GM08714 (cell line): Measurements from ENCODE around the gene DLGAP4.

Experiments
- H3K4me3 ChIP-seq: fragments of 200-500 bp; sonication (Bioruptor generic); 2 replicates; pipeline ENCODE4 v1.5.1; 2014; ENCODE audit warnings: mild to moderate bottlenecking, low read length, inconsistent platforms
- ZNF274 ChIP-seq: IDR thresholded peaks from 2 replicates; pipeline ENCODE4 v1.6.1; 2012; ENCODE audit warnings: mild to moderate bottlenecking, low read depth, low read length

DLGAP4 gene

DNA sequence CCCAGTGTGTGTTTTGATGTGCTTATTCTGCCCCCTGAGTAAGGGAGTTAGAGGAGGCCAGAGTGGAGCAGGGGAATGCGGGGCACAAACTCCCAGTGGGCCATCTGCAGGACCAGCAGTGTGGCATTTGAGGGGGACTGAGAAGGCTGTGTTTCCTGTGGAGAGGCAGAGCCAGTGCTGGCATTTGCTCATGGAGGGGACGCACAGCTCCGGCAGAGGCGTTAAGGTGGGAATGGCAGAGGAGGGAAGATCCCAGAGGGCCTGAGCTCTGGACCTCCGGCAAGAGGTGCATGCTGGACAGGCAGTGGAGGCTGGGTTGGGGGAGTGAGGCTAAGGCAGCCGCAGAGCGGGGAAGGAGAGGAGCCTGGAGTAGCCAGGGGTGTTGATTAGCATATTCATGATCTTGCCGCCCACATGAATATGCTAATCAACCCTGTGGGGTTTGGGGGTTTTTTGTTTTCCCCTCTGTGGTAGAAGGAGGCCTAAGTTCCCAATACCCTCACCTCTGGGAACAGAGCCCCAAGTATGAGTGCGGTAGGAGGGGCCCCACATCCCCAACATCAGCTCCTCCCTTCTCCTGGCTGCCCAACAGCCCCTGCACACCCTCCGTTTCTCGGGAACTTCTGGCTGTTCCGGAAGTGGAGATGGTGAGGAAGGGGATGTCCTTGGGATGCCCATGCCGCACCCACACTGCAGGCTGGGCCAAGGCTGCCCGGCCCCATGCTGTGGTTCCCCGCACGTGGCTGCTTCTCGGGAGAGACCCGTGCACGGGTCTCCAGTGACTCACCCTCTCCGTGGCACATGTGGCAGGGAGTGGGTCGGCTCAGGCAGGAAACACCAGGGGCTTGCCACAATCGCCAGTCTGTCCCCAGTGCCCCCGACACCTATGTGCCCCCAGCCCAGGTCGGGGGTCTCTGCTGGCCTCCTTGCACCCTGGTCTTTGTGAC lies 33.8 kb downstream of the DLGAP4 start:
- no peak overlapping the region for H3K4me3 ChIP-seq
- no peak for TF ChIP-seq ZNF274

- TF ChIP-seq ZNF274, result no peak
- no peak overlapping the region for H3K4me3 ChIP-seq
These were observed 34.5 kb downstream of the DLGAP4 start for GRCh38 chr20:36340593-36340990.

DNA sequence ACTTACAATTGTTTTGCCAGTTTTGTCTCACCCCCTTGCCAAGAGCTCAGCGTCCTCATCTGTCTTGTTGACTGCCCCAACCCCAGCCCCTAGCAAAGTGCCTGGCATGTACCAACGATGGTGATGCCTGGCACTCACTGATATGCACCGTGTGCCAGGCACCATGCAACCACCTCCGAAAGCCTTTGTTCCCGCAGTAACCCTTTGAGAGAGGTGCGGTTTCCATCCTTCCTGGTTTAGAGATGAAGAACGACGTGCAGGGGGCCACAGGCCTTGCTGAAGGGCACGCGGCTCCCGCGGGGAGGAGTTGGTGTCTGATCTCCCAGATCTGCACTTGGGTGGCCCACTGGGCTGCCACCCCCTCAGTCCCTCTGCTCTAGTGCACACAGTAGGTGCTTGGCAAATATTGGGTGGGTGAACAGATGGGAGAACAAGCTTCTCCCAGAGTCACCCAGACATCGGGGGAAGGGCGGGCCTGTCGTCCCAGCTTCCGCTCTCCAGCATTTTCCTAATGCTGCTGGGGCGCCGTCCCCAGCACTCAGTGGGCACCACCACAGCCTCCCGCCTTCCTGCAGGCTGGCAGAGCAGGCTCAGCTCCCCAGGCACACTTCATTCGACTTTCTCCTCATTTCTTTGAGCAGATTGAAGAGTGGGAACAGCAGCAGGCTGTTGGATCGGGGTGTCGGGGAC lies 35.3 kb downstream of the DLGAP4 start:
- TF ChIP-seq ZNF274, result no peak
- no peak overlapping the region for H3K4me3 ChIP-seq

DNA sequence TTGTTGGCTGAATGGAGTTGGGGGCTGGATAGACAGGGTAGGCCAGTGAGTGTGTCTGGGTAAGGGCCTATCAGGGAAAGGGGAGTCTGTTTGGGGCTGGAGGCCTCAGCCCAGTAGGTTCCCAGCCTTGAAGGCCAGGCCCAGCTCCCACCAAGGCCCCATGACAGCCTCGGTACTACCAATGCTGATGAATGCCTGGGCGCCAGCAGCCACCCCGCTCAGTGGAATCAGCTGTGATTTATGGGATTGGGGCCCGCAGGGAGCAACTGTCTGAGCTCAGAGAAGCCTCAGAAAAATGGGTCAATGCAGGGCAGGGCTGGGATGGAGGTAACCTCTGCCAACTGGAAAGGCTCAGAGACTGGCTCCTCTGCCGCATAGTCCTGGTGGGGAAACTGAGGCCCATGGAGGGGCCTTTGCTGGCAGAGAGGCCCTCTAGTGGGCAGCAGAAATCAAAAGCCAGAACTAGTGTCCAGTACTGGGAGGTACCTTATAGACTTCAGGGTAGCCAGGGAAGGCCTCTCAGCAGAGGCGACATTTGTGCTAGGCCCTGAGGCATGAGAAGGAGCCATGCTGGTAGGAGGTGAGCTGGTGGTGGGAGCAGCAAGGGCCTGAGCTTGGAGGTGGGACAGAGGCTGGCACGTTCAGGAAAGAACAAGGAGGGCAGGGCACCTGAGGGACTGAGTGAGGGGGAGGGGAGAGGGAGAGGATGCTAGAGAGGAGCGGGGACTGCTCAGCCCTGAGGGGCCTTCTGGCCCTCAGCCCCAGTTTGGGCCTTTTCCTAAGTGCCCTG lies 36.4 kb downstream of the DLGAP4 start:
- H3K4me3 ChIP-seq, result no peak overlapping the region
- no peak for TF ChIP-seq ZNF274

GRCh38 chr20:36343641-36344040 lies 37.5 kb downstream of the DLGAP4 start:
- H3K4me3 ChIP-seq, result no peak overlapping the region
- TF ChIP-seq ZNF274, result no peak

DNA sequence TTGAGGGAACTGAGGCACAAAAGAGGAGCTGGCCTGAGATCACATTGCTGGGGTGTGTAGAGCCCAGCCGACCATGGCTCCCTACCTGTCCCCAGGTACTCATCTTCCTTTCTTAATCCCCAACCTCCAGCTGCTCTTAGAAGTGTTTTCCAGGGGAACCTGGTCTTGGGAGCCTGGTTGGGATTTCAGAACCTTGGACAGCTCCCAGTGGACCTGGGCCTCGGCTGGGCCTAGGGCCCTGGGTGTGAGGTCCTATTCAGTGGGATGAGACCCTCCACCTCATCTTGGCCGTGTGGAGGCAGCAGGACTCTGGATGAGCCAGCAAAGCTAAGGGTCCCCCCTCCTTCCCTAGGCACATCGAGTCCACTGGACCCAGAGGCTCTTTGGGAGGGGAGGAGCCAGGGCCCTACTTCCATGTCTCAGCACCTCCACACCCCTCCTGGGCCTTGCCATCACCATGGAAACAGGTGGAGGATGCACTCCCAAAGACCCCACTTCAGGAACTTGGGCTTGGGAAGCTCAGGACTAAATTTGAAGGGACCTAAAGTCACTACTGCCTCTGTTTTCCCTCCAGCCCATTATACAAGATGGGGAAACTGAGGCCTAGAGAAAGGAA lies 38.5 kb downstream of the DLGAP4 start:
- H3K4me3 ChIP-seq, result no peak overlapping the region
- TF ChIP-seq ZNF274, result no peak

DNA sequence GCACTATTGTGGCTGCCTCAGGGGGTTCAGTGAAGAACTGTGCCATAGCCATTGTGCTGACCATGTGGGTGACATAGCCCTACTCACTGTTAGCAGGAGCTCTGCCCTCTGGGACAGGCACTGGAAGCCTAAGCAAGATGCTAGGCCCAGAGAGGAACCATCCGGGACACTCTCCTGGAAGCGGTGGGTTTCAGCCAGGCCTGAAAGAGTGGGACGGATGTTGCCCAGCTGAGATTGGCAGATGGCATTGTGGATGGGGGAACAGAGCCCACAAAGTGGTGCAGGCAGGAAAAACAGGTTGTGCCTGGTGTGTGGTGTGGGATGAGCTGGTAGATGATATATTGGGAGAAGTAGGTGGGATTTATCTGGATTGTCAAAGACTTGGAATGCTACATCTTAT lies 40.1 kb downstream of the DLGAP4 start:
- TF ChIP-seq ZNF274, result no peak
- H3K4me3 ChIP-seq, result no peak overlapping the region

- TF ChIP-seq ZNF274, result no peak
- H3K4me3 ChIP-seq, result no peak overlapping the region
These were observed 43.4 kb downstream of the DLGAP4 start for GRCh38 chr20:36349384-36350170.

DNA sequence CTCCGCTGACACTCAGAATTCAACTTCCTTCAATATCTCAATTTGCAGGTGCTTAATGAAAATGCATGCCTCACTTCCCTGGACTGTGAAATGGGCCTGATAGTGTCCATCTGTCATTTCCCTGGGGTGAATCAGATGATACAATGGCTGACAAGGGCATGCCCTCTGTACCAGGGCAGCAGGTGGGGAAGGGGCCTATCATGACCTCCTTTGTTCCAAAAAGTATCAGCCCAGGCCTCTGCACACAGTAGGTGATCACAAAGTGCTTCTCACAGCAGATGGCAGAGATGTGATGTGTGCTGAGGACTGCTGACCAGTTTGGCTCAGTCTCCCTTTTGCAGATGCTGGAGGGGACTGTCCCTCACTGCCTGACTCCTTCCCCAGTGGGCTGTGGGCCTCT lies 44.3 kb downstream of the DLGAP4 start:
- H3K4me3 ChIP-seq, result no peak overlapping the region
- TF ChIP-seq ZNF274, result no peak

DNA sequence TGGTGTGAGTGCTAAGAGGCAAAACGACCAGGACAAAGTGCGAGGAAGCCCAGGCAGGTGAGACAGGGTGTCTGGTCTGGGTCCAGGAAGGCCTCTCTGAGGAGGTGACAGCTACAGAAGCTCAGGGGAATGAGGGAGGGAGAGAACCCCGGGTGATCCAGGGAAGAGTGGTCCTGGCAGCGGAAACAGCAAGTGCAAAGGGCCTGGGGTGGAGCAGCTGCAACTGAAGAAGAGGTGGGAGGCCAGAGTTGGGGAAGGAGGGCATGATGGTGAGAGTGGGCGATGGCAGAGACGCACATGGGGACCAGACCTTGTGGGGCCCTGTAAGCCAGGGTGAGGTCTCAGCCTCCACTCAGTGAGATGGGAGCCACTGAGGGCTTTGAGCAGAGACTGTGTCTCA lies 45.8 kb downstream of the DLGAP4 start:
- no peak overlapping the region for H3K4me3 ChIP-seq
- no peak for TF ChIP-seq ZNF274

- H3K4me3 ChIP-seq, result no peak overlapping the region
- TF ChIP-seq ZNF274, result no peak
These were observed 46.9 kb downstream of the DLGAP4 start for GRCh38 chr20:36352843-36353553.

GRCh38 chr20:36353740-36354139 lies 47.6 kb downstream of the DLGAP4 start:
- H3K4me3 ChIP-seq, result no peak overlapping the region

More at GRCh38 chr20:36353740-36354139, 47.6 kb downstream of the DLGAP4 start:
- TF ChIP-seq ZNF274, result no peak
